OCI-LY7 (cell line): ENCODE measurements around the gene GMEB2. TPM values are rescaled to one million over a fixed set of nuclear protein-coding genes. Genes with fewer than 3 reads are reported as not detected.

Source experiments
- BruUV-seq: library from RNA; stranded (reverse); fragments of 400-500 nt; replicated peaks from 2 replicates; lab custom pipeline; 2021; lab: Mats Ljungman, UMichigan
- CTCF ChIA-PET: fragments of 300-600 bp; sonication (Branson Sonifier 250); formaldehyde crosslinking; loops from one replicate; lab custom pipeline; 2022; ENCODE audit warnings: antibody characterized with exemption; ENCODE audit not compliant: unreplicated experiment; lab: Charles Lee
- POLR2A ChIA-PET: fragments of 300-600 bp; sonication (Branson Sonifier 250); formaldehyde crosslinking; loops from one replicate; lab custom pipeline; 2022; ENCODE audit warnings: antibody characterized with exemption; lab: Charles Lee
- DNase-seq: peaks from one replicate; pipeline ENCODE4 v3.0.0-alpha.2; 2015; ENCODE audit warnings: low spot score
- H2AFZ ChIP-seq: fragments of 200-600 bp; sonication (generic), shearing (Covaris generic); 2 replicates; pipeline ENCODE4 v1.6.1; 2014; ENCODE audit warnings: mild to moderate bottlenecking, antibody characterized with exemption, low read length, moderate library complexity
- H3K27ac ChIP-seq: fragments of 200-600 bp; sonication (generic); 2 replicates; pipeline ENCODE4 v1.5.1; 2014; ENCODE audit warnings: mixed run types, low read depth, mild to moderate bottlenecking, moderate library complexity, low read length, inconsistent platforms; ENCODE audit not compliant: poor library complexity, severe bottlenecking
- H3K36me3 ChIP-seq: fragments of 200-600 bp; sonication (generic); 2 replicates; pipeline ENCODE4 v1.6.1; 2014; ENCODE audit warnings: mild to moderate bottlenecking, antibody characterized with exemption, low read length, moderate library complexity, mixed read lengths; ENCODE audit not compliant: insufficient read depth
- H3K4me1 ChIP-seq: fragments of 200-600 bp; sonication (generic); 2 replicates; pipeline ENCODE4 v1.5.1; 2014; ENCODE audit warnings: mild to moderate bottlenecking, low read length; ENCODE audit not compliant: insufficient read depth, poor library complexity, severe bottlenecking
- H3K4me2 ChIP-seq: fragments of 200-600 bp; sonication (generic); 2 replicates; pipeline ENCODE4 v1.6.1; 2014; ENCODE audit warnings: mild to moderate bottlenecking, low read length
- H3K4me3 ChIP-seq: fragments of 200-600 bp; sonication (generic); 2 replicates; pipeline ENCODE4 v1.5.1; 2014; ENCODE audit warnings: mild to moderate bottlenecking, low read depth, low read length; ENCODE audit not compliant: poor library complexity, severe bottlenecking
- H3K79me2 ChIP-seq: fragments of 200-600 bp; sonication (generic); 2 replicates; pipeline ENCODE4 v1.6.1; 2016; ENCODE audit warnings: low read depth, mild to moderate bottlenecking, low read length, moderate library complexity, mixed read lengths; ENCODE audit not compliant: insufficient read depth
- H3K9me2 ChIP-seq: fragments of 200-600 bp; sonication (generic); 2 replicates; pipeline ENCODE4 v1.6.1; 2016; ENCODE audit warnings: mild to moderate bottlenecking, low read length, mixed read lengths; ENCODE audit not compliant: insufficient read depth
- H3K9me3 ChIP-seq: fragments of 200-600 bp; sonication (generic); 2 replicates; pipeline ENCODE4 v1.6.1; 2014; ENCODE audit warnings: mild to moderate bottlenecking, mixed run types, low read length, mixed read lengths
- H4K20me1 ChIP-seq: fragments of 200-600 bp; sonication (generic); 2 replicates; pipeline ENCODE4 v1.6.1; 2014; ENCODE audit warnings: mild to moderate bottlenecking, antibody characterized with exemption, low read length, moderate library complexity, mixed read lengths; ENCODE audit not compliant: insufficient read depth
- CTCF ChIP-seq: fragments of 200-600 bp; sonication (generic); conservative IDR thresholded peaks from 2 replicates; pipeline ENCODE4 v1.5.1; 2014; ENCODE audit warnings: mild to moderate bottlenecking, antibody characterized with exemption, low read length, moderate library complexity, mixed read lengths
- EZH2phosphoT487 ChIP-seq: fragments of 200-600 bp; sonication (generic); IDR thresholded peaks from 2 replicates; pipeline ENCODE4 v1.6.1; 2018; ENCODE audit warnings: low read depth, borderline replicate concordance, mild to moderate bottlenecking, mixed run types, antibody characterized with exemption, low read length, moderate library complexity, mixed read lengths
- intact Hi-C: fragments of 100-400 bp; cut with micrococcal nuclease; formaldehyde crosslinking; loops from one replicate; pipeline ENCODE4 v1.10.0; 2022; ENCODE audit not compliant: unreplicated experiment
- total RNA-seq, 2 experiments: library from RNA; depleted of rRNA in 1 of 2; stranded (reverse); fragments of >200 nt in 1 of 2; shearing (Covaris generic) in 1 of 2; gene quantifications; 2 replicates each; pipeline ENCODE4 v1.2.3, GENCODE V29; 2014 to 2022

Gene GMEB2
- total RNA-seq, 2 experiments from 2014 or later = 15.6 TPM

DNA sequence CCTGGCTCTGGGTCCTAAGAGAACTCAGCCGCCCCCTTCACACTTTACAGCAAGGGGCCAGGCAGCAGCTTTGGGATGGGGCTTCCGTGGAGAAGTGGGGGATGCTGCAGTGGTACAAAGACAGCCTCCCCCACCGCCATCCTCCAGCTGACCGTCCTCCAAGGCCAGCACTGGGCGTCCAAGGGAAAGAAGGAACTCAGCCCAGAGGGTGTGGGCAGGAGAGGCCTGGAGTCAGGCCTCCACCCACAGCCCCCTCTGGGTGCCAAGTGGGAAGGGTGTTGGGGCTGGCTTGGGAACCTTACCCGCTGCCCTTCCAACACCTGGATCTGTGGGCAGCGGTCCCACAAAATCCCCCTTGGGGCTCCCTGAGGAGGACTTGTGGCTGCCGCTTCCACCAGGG, 13.2 kb upstream of the GMEB2 start:
- BruUV-seq = no TSS peak
- peak overlapping the region; percentile 74 for H3K4me3 ChIP-seq
- DNase-seq = no peak
- H4K20me1 ChIP-seq = no peaks in the 10 kb centered on the region
- no peaks in the 10 kb centered on the region for H3K79me2 ChIP-seq
- no peak for TF ChIP-seq EZH2phosphoT487
- TF ChIP-seq CTCF = no peak
- POLR2A ChIA-PET = interaction anchor here (0.7 kb wide), 1 partner anchor 9 kb away, joined by 4 read pairs; no protein-coding TSS in a partner anchor
- no peaks in the 10 kb centered on the region for H3K9me2 ChIP-seq
- no peaks in the 10 kb centered on the region for H3K36me3 ChIP-seq
- H2AFZ ChIP-seq = peak overlapping the region; percentile 31; the same call in 1 of the 2 replicates
- H3K4me1 ChIP-seq = peaks cover 38% of the 10 kb centered on the region
- peak overlapping the region; percentile 76 for H3K4me2 ChIP-seq
- CTCF ChIA-PET = no interaction called here
- peak overlapping the region; percentile 80 for H3K27ac ChIP-seq
- no peaks in the 10 kb centered on the region for H3K9me3 ChIP-seq
- intact Hi-C loops = no loop called here

GRCh38 chr20:63639093-63639975, 12.4 kb upstream of the GMEB2 start:
- ChIA-PET CTCF (no interaction called here), POLR2A (interaction anchor here (0.7 to 2.4 kb wide), 2 partner anchors 9 to 12 kb away, joined by 4 to 11 read pairs; partner anchors contain the start of gene GMEB2)
- intact Hi-C loops = loop anchor here (1.0 kb wide), 1 partner anchor 11 kb away; no protein-coding TSS in a partner anchor
- peak overlapping the region; percentile 76 for H3K4me2 ChIP-seq
- H3K9me3 ChIP-seq = no peaks in the 10 kb centered on the region
- H3K36me3 ChIP-seq = no peaks in the 10 kb centered on the region
- peak; percentile 41; the same call in 1 of the 2 replicates for TF ChIP-seq CTCF
- no peak for TF ChIP-seq EZH2phosphoT487
- H3K9me2 ChIP-seq = no peaks in the 10 kb centered on the region
- no peaks in the 10 kb centered on the region for H4K20me1 ChIP-seq
- H3K4me3 ChIP-seq = peak overlapping the region; percentile 74
- peak; percentile 89 for DNase-seq
- H2AFZ ChIP-seq = peak overlapping the region; percentile 31; the same call in 1 of the 2 replicates
- peaks cover 43% of the 10 kb centered on the region for H3K4me1 ChIP-seq
- no TSS peak for BruUV-seq
- H3K27ac ChIP-seq = peak overlapping the region; percentile 80
- no peaks in the 10 kb centered on the region for H3K79me2 ChIP-seq
